ENCODE results near the gene ADGRB3.
"Not testable (repeated sequence)": the region's sequence is repeated elsewhere in the genome, so short reads cannot be mapped to it uniquely, and the experiment has no call there.

The ADGRB3 gene

GRCh38 chr6:68746376-68746775, 111.3 kb downstream of the ADGRB3 start:
- DNase-seq (ENCODE audit: low spot score), result no peak
- in situ Hi-C loops (cut with MboI; ENCODE audit: low pct_unique_long_range_greater_than_20kb, low sequenced_read_pairs, unreplicated experiment), result no loop called here
- TF ChIP-seq, protein P1, sequence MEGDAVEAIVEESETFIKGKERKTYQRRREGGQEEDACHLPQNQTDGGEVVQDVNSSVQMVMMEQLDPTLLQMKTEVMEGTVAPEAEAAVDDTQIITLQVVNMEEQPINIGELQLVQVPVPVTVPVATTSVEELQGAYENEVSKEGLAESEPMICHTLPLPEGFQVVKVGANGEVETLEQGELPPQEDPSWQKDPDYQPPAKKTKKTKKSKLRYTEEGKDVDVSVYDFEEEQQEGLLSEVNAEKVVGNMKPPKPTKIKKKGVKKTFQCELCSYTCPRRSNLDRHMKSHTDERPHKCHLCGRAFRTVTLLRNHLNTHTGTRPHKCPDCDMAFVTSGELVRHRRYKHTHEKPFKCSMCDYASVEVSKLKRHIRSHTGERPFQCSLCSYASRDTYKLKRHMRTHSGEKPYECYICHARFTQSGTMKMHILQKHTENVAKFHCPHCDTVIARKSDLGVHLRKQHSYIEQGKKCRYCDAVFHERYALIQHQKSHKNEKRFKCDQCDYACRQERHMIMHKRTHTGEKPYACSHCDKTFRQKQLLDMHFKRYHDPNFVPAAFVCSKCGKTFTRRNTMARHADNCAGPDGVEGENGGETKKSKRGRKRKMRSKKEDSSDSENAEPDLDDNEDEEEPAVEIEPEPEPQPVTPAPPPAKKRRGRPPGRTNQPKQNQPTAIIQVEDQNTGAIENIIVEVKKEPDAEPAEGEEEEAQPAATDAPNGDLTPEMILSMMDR (IDR thresholded peaks at IDR 0.05; ENCODE audit: extremely low read depth, insufficient read depth, missing control alignments), result no peak

DNA sequence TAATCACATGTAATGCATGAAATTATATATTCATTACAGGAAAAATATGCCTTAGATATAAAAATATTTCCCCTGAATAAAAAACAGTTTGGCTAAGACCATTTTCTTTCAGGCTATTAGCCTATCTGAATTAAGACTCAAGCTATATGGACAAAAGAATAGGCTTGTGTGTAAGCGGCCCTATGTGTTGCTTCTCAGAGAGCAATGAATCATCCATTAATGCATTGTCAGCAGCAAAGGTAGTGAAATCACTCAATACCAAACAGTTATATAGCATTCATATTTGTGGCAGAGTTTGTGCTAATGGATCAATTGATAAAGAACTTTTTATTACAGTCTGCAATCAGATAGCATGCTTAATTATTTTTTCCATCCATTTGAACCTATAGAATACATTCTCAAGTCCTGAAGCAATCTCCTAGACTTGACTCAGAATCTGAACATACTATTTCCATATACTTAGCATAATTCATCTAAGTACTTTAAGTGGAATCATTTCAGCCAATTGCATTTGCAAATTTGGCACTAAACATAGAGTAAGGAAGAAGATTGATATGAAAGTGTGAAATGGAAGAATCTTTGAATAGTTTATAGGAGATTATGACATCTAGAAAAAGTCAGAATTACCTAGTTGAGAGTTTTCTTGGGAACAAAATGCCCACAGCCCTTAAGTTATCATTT, 112.2 kb downstream of the ADGRB3 start:
- in situ Hi-C loops (cut with MboI; ENCODE audit: low pct_unique_long_range_greater_than_20kb, low sequenced_read_pairs, unreplicated experiment), result no loop called here
- TF ChIP-seq, protein P1 (IDR thresholded peaks at IDR 0.05; ENCODE audit: extremely low read depth, insufficient read depth, missing control alignments), result no peak
- DNase-seq (ENCODE audit: low spot score), result no peak

GRCh38 chr6:68747832-68748231, 112.8 kb downstream of the ADGRB3 start:
- in situ Hi-C loops (cut with MboI; ENCODE audit: low pct_unique_long_range_greater_than_20kb, low sequenced_read_pairs, unreplicated experiment); DNase-seq (ENCODE audit: low spot score): not testable (repeated sequence)

- no peak for DNase-seq (ENCODE audit: low spot score)
- in situ Hi-C loops (cut with MboI; ENCODE audit: low pct_unique_long_range_greater_than_20kb, low sequenced_read_pairs, unreplicated experiment), result no loop called here
Measured at GRCh38 chr6:68754681-68755213, 119.7 kb downstream of the ADGRB3 start.

GRCh38 chr6:68756454-68757375, 121.6 kb downstream of the ADGRB3 start:
- in situ Hi-C loops (cut with MboI; ENCODE audit: low pct_unique_long_range_greater_than_20kb, low sequenced_read_pairs, unreplicated experiment), result no loop called here
- TF ChIP-seq, protein P1 (IDR thresholded peaks at IDR 0.05; ENCODE audit: extremely low read depth, insufficient read depth, missing control alignments), result no peak
- DNase-seq (ENCODE audit: low spot score), result no peak

More at GRCh38 chr6:68754681-68755213, 119.7 kb downstream of the ADGRB3 start:
- TF ChIP-seq, protein P1 (IDR thresholded peaks at IDR 0.05; ENCODE audit: extremely low read depth, insufficient read depth, missing control alignments), result no peak

DNA sequence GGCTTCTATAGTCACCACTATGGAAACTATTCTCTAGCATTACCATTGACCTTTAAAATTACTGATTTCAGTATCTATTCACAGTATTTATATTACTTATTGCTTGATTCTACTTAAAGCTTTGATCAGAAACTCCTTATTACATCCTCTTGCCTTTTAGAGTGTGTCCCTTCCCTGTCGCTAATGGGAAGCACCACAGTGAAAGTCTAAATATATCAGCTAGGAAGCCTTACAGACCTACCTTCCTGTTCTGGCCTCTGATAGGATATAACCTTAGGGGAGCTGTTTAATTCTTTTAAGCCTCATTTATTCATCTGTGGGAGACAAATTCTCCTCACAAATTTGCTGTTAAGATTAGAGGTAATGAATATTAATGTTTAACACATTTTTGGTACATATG, 122.7 kb downstream of the ADGRB3 start:
- no peak for DNase-seq (ENCODE audit: low spot score)
- TF ChIP-seq, protein P1 (IDR thresholded peaks at IDR 0.05; ENCODE audit: extremely low read depth, insufficient read depth, missing control alignments), result no peak
- in situ Hi-C loops (cut with MboI; ENCODE audit: low pct_unique_long_range_greater_than_20kb, low sequenced_read_pairs, unreplicated experiment), result no loop called here

Data from GM13977 (cell line).